GM12878 (cell line): ENCODE measurements around the gene SBDS. TPM values are rescaled to one million over a fixed set of nuclear protein-coding genes. Genes with fewer than 3 reads are reported as not detected.

ENCODE experiments used
- ATAC-seq: fragments of 200-7000 bp; cut with Tn5 transposase; 3 replicates; pipeline ENCODE4 v1.9.1; 2020; ENCODE audit warnings: mild to moderate bottlenecking, moderate library complexity
- BruUV-seq: library from RNA; stranded (reverse); fragments of 400-500 nt; replicated peaks from 2 replicates; lab custom pipeline; 2021; lab: Mats Ljungman, UMichigan
- CTCF ChIA-PET: fragments of 300-600 bp; sonication (Branson Sonifier 250); formaldehyde crosslinking; extraction: SDS; loops from one replicate; lab custom pipeline; 2021; ENCODE audit warnings: inconsistent platforms; lab: Yijun Ruan, JAX
- POLR2A ChIA-PET: fragments of 350-600 bp; formaldehyde crosslinking; extraction: SDS; loops from one replicate; lab custom pipeline; 2021; ENCODE audit warnings: inconsistent platforms; lab: Charles Lee
- RAD21 ChIA-PET: fragments of 300-600 bp; sonication (Branson Sonifier 250); formaldehyde crosslinking; loops from one replicate; lab custom pipeline; 2023; ENCODE audit warnings: antibody characterized with exemption; ENCODE audit not compliant: unreplicated experiment; lab: Charles Lee
- SMC1A ChIA-PET: fragments of 300-600 bp; sonication (Branson Sonifier 250); formaldehyde crosslinking; loops from one replicate; lab custom pipeline; 2023; ENCODE audit not compliant: unreplicated experiment, uncharacterized antibody; lab: Charles Lee
- DNase-seq: peaks from one replicate; pipeline ENCODE4 v3.0.0-alpha.2; 2011; ENCODE audit warnings: low read depth, low spot score
- FAIRE-seq: peaks from 3 replicates; lab custom pipeline; 2011; peaks lifted over from hg19 to GRCh38; lab: Jason Lieb, UNC
- H2AFZ ChIP-seq: 2 replicates; pipeline ENCODE4 v1.6.0; 2011; ENCODE audit warnings: low read depth, low read length, control low read depth; ENCODE audit not compliant: control insufficient read depth
- H3K27ac ChIP-seq: 2 replicates; pipeline ENCODE4 v1.5.1; 2011; ENCODE audit warnings: control low read depth; ENCODE audit not compliant: control insufficient read depth, insufficient read depth
- H3K27me3 ChIP-seq, 2 experiments: replicated peaks in 1 of 2; 2 replicates each; pipeline versions ENCODE4 v1.6.0 to v1.6.1; 2011; ENCODE audit warnings: low read length in 1 of 2; ENCODE audit not compliant: control insufficient read depth in 2 of 2, insufficient read depth in 2 of 2
- H3K36me3 ChIP-seq, 2 experiments: 2 replicates each; pipeline ENCODE4 v1.5.1; 2011; ENCODE audit warnings: low read length in 1 of 2; ENCODE audit not compliant: control insufficient read depth in 2 of 2, insufficient read depth in 2 of 2
- H3K4me1 ChIP-seq: 2 replicates; pipeline ENCODE4 v1.6.1; 2011; ENCODE audit warnings: mild to moderate bottlenecking, low read length, moderate library complexity, mixed read lengths; ENCODE audit not compliant: control insufficient read depth, insufficient read depth
- H3K4me2 ChIP-seq: 2 replicates; pipeline ENCODE4 v1.6.0; 2011; ENCODE audit warnings: control low read depth; ENCODE audit not compliant: control insufficient read depth, insufficient read depth
- H3K4me3 ChIP-seq: fragments of 200-600 bp; sonication (generic); 2 replicates; pipeline ENCODE4 v1.5.1; 2016
- H3K79me2 ChIP-seq: 2 replicates; pipeline ENCODE4 v1.6.0; 2011; ENCODE audit warnings: low read length; ENCODE audit not compliant: control insufficient read depth, insufficient read depth
- H3K9ac ChIP-seq: 2 replicates; pipeline ENCODE4 v1.8.0; 2011; ENCODE audit warnings: low read length, control low read depth, mixed read lengths; ENCODE audit not compliant: control insufficient read depth, insufficient read depth
- H3K9me3 ChIP-seq: replicated peaks from 3 replicates; pipeline ENCODE4 v1.5.1; 2011; ENCODE audit warnings: mild to moderate bottlenecking, low read length; ENCODE audit not compliant: control insufficient read depth, insufficient read depth
- H4K20me1 ChIP-seq: 2 replicates; pipeline ENCODE4 v1.6.0; 2011; ENCODE audit not compliant: control insufficient read depth, insufficient read depth
- BCLAF1 ChIP-seq: fragments of 450-650 bp; IDR thresholded peaks from 2 replicates; pipeline ENCODE4 v1.6.1; 2017; ENCODE audit warnings: antibody characterized with exemption, mild to moderate bottlenecking, moderate library complexity
- BHLHE40 ChIP-seq, 2 experiments: fragments of 450-650 bp in 1 of 2; IDR thresholded peaks; 2 replicates each; pipeline ENCODE4 v1.6.1; 2011 to 2017; ENCODE audit warnings: low read depth in 2 of 2, borderline replicate concordance in 1 of 2, improper control_type of control experiment in 1 of 2, low read length in 1 of 2, mild to moderate bottlenecking in 1 of 2
- CBX3 ChIP-seq: fragments of 200-600 bp; sonication (generic); IDR thresholded peaks from 2 replicates; pipeline ENCODE4 v1.6.1; 2016; ENCODE audit warnings: low read depth, borderline replicate concordance
- E2F8 ChIP-seq: fragments of 450-650 bp; IDR thresholded peaks from 2 replicates; pipeline ENCODE4 v1.6.1; 2018; ENCODE audit warnings: mild to moderate bottlenecking, low read depth, moderate library complexity; ENCODE audit not compliant: partially characterized antibody
- EZH2 ChIP-seq: IDR thresholded peaks from 2 replicates; pipeline ENCODE4 v1.6.1; 2012; ENCODE audit warnings: low read depth, mild to moderate bottlenecking, control low read depth, inconsistent platforms, low read length, borderline replicate concordance; ENCODE audit not compliant: control insufficient read depth
- HCFC1 ChIP-seq: fragments of 150-350 bp; IDR thresholded peaks from 2 replicates; pipeline ENCODE4 v1.6.1; 2014; ENCODE audit warnings: low read length
- MXI1 ChIP-seq: fragments of 150-350 bp; IDR thresholded peaks from 2 replicates; pipeline ENCODE4 v1.6.1; 2011; ENCODE audit warnings: low read depth, mild to moderate bottlenecking, inconsistent platforms, low read length, improper control_type of control experiment
- NBN ChIP-seq: fragments of 450-650 bp; IDR thresholded peaks from 2 replicates; pipeline ENCODE4 v1.6.1; 2016
- NKRF ChIP-seq: fragments of 450-650 bp; conservative IDR thresholded peaks from 2 replicates; pipeline ENCODE4 v1.6.1; 2017; ENCODE audit warnings: mild to moderate bottlenecking, moderate library complexity
- USF1 ChIP-seq: IDR thresholded peaks from 2 replicates; pipeline ENCODE4 v1.6.1; 2011; ENCODE audit warnings: borderline replicate concordance, low read depth, mild to moderate bottlenecking, moderate library complexity, mixed read lengths, low read length; ENCODE audit not compliant: insufficient read depth; ENCODE audit errors: extremely low read length
- ZBTB4 ChIP-seq: fragments of 450-650 bp; formaldehyde crosslinking; IDR thresholded peaks from 2 replicates; pipeline ENCODE4 v1.4.0; 2022; ENCODE audit warnings: mild to moderate bottlenecking, moderate library complexity
- WGBS: methylation state at CpG from one replicate; pipeline ENCODE4 v1.1.6; 2016; ENCODE audit warnings: low lambda C conversion rate; ENCODE audit not compliant: insufficient replicate concordance, insufficient coverage; ENCODE audit errors: missing lambda C conversion rate; 5-methylcytosine and 5-hydroxymethylcytosine counted together
- in situ Hi-C: fragments of 300-500 bp; cut with MboI; formaldehyde crosslinking; loops from 9 replicates; pipeline ENCODE4 v1.14.3; 2018; ENCODE audit warnings: mixed read lengths
- intact Hi-C: fragments of 100-400 bp; cut with micrococcal nuclease; formaldehyde crosslinking; loops from one replicate; pipeline ENCODE4 v1.14.2; 2022; ENCODE audit not compliant: unreplicated experiment
- polyA plus RNA-seq, 11 experiments: library from polyadenylated mRNA; depleted of rRNA in 4 of 11; unstranded in 6 of 11; stranded (reverse) in 5 of 11; fragments of >200 nt; fragmentation: Nextera tagmentation in 4 of 11; fragmentation: Illumina TruSeq in 1 of 11; extraction: Ambion mirVana in 4 of 11; extraction: Trizol in 1 of 11; gene quantifications; 1 replicate in 1 of 11; 2 replicates in 10 of 11; pipeline versions ENCODE4 v1.2.1 to v1.2.3, GENCODE V29; 2011 to 2016; ENCODE audit warnings: inconsistent platforms in 2 of 11, missing spikeins in 2 of 11, low read depth in 1 of 11
- total RNA-seq, 4 experiments: library from RNA; depleted of rRNA in 3 of 4; stranded (reverse); fragments of >200 nt in 3 of 4; fragmentation: Illumina TruSeq in 1 of 4; extraction: Trizol in 1 of 4; gene quantifications; 2 replicates each; pipeline versions ENCODE4 v1.2.1 to v1.2.3, GENCODE V29; 2013 to 2021

SBDS gene
- total and polyA plus RNA-seq, 10 of the 15 experiments (the other 5 are each of a cell fraction or from before 2014, with no cell fraction given) = 22.4 to 63.0 (median 32.8) TPM

- no peak overlapping the region for H3K9ac ChIP-seq
- no peaks in the 10 kb centered on the region for H3K9me3 ChIP-seq
- H2AFZ ChIP-seq = no peak overlapping the region
- POLR2A ChIA-PET = no interaction called here
- ATAC-seq (no peak), FAIRE-seq (no peak), DNase-seq (no peak)
- in situ Hi-C loops = no loop called here
- RAD21 ChIA-PET = no interaction called here
- WGBS = 98% methylated on average over 3 of the region's 3 CpGs
- SMC1A ChIA-PET = no interaction called here
- H4K20me1 ChIP-seq = no peaks in the 10 kb centered on the region
- no peak overlapping the region for H3K4me2 ChIP-seq
- no peaks in the 10 kb centered on the region for H3K4me1 ChIP-seq
- H3K36me3 ChIP-seq = peaks cover 6 to 12% of the 10 kb centered on the region in 2 experiments
- H3K79me2 ChIP-seq = no peaks in the 10 kb centered on the region
- intact Hi-C loops = no loop called here
- H3K4me3 ChIP-seq = no peak overlapping the region
- CTCF ChIA-PET = no interaction called here
- no peak overlapping the region for H3K27ac ChIP-seq
- BruUV-seq = no TSS peak
- no peaks in the 10 kb centered on the region for H3K27me3 ChIP-seq
- TF ChIP-seq HCFC1 (no peak), ZBTB4 (CRISPR knock-in tag) (no peak), MXI1 (no peak), BHLHE40 (IDR thresholded peaks at IDR 0.05; ENCODE audit: borderline replicate concordance in 1 of 2, low read depth in 2 of 2, low read length in 1 of 2) (no peak), BCLAF1 (no peak), NKRF (no peak), USF1 (no peak), CBX3 (no peak), E2F8 (no peak), EZH2 (no peak), NBN (no peak)
These were observed 27.1 kb upstream of the SBDS start for GRCh38 chr7:67022511-67022910.
